ENCODE data around the gene ITGBL1. TPM values are rescaled to one million over a fixed set of nuclear protein-coding genes. Genes with fewer than 3 reads are reported as not detected.

Gene ITGBL1
- total RNA-seq, 2 experiments from 2014 or later, result not detected

DNA sequence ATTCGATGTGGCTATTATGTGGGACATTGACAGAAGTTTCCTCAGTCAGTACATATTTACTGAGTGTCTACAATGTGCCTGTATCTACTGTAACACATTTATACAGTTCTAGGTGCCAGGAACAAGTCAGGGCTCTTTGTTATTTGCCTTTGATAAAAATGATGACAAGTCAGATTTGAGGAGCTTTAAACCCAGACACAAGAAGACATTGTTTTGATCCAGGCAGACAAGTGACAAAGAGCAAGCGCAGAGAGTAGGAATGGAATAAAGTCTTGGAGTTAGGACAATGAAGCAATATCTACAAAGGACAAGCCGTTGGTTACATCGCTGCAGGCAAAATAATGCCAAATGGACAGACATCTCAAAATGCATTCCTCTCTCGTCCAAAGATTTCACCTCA, 70.1 kb downstream of the ITGBL1 start:
- ChIA-PET CTCF (ENCODE audit: unreplicated experiment) (no interaction called here), POLR2A (no interaction called here)
- no peak overlapping the region for H3K4me2 ChIP-seq (ENCODE audit: low read length)
- no peak overlapping the region for H3K27ac ChIP-seq (ENCODE audit: low read depth, low read length, poor library complexity, severe bottlenecking)
- no TSS peak for BruUV-seq (replicated peaks)
- no peaks in the 10 kb centered on the region for H3K4me1 ChIP-seq (ENCODE audit: insufficient read depth, low read length, poor library complexity, severe bottlenecking)
- DNase-seq (ENCODE audit: low spot score), result no peak
- no peaks in the 10 kb centered on the region for H3K36me3 ChIP-seq (ENCODE audit: insufficient read depth, low read length)
- H3K4me3 ChIP-seq (ENCODE audit: low read depth, low read length, poor library complexity, severe bottlenecking), result no peak overlapping the region
- no peaks in the 10 kb centered on the region for H4K20me1 ChIP-seq (ENCODE audit: insufficient read depth, low read length)
- H3K9me2 ChIP-seq (ENCODE audit: insufficient read depth, low read length), result no peaks in the 10 kb centered on the region
- intact Hi-C loops (cut with micrococcal nuclease; ENCODE audit: unreplicated experiment), result no loop called here
- TF ChIP-seq CTCF (conservative IDR thresholded peaks at IDR 0.05; ENCODE audit: low read length) (no peak), EZH2phosphoT487 (IDR thresholded peaks at IDR 0.05; ENCODE audit: borderline replicate concordance, low read depth, low read length) (no peak)
- H2AFZ ChIP-seq (ENCODE audit: low read length), result no peak overlapping the region
- H3K79me2 ChIP-seq (ENCODE audit: insufficient read depth, low read depth, low read length), result no peaks in the 10 kb centered on the region
- H3K9me3 ChIP-seq (ENCODE audit: low read length), result no peaks in the 10 kb centered on the region

- DNase-seq (ENCODE audit: low spot score), result no peak
- Histone ChIP-seq H3K27ac (ENCODE audit: low read depth, low read length, poor library complexity, severe bottlenecking) (no peak overlapping the region), H3K36me3 (ENCODE audit: insufficient read depth, low read length) (no peaks in the 10 kb centered on the region), H3K4me2 (ENCODE audit: low read length) (no peak overlapping the region), H3K79me2 (ENCODE audit: insufficient read depth, low read depth, low read length) (no peaks in the 10 kb centered on the region), H3K4me3 (ENCODE audit: low read depth, low read length, poor library complexity, severe bottlenecking) (no peak overlapping the region), H3K4me1 (ENCODE audit: insufficient read depth, low read length, poor library complexity, severe bottlenecking) (no peaks in the 10 kb centered on the region), H4K20me1 (ENCODE audit: insufficient read depth, low read length) (no peaks in the 10 kb centered on the region), H2AFZ (ENCODE audit: low read length) (no peak overlapping the region), H3K9me3 (ENCODE audit: low read length) (no peaks in the 10 kb centered on the region), H3K9me2 (ENCODE audit: insufficient read depth, low read length) (no peaks in the 10 kb centered on the region)
- no peak for TF ChIP-seq EZH2phosphoT487 (IDR thresholded peaks at IDR 0.05; ENCODE audit: borderline replicate concordance, low read depth, low read length)
- TF ChIP-seq CTCF (conservative IDR thresholded peaks at IDR 0.05; ENCODE audit: low read length), result no peak
- no TSS peak for BruUV-seq (replicated peaks)
- POLR2A ChIA-PET, result no interaction called here
- intact Hi-C loops (cut with micrococcal nuclease; ENCODE audit: unreplicated experiment), result no loop called here
- CTCF ChIA-PET (ENCODE audit: unreplicated experiment), result no interaction called here
Measured at GRCh38 chr13:101523154-101524131, 71.0 kb downstream of the ITGBL1 start.

DNA sequence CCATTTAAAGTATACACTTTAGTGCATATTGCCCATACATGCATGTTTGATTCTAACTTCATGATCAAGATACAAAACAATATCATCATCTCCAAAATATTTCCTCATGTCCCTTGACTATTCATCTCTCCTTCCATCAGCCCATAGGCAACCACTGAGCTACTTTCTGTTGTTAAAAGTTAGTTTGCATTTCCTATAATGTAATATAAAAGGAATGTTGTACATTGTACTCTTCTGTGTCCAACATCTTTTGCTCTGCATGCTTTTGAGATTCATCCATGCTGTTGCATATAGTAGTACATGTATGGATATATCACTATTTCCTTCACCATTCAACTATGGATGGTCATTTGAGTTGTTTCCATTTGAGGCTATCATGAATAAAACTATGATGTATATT, 74.7 kb downstream of the ITGBL1 start:
- POLR2A ChIA-PET, result no interaction called here
- intact Hi-C loops (cut with micrococcal nuclease; ENCODE audit: unreplicated experiment), result no loop called here
- H2AFZ ChIP-seq (ENCODE audit: low read length), result no peak overlapping the region
- H3K27ac ChIP-seq (ENCODE audit: low read depth, low read length, poor library complexity, severe bottlenecking), result no peak overlapping the region
- no TSS peak for BruUV-seq (replicated peaks)
- H3K9me2 ChIP-seq (ENCODE audit: insufficient read depth, low read length), result no peaks in the 10 kb centered on the region
- H4K20me1 ChIP-seq (ENCODE audit: insufficient read depth, low read length), result no peaks in the 10 kb centered on the region
- CTCF ChIA-PET (ENCODE audit: unreplicated experiment), result no interaction called here
- no peaks in the 10 kb centered on the region for H3K36me3 ChIP-seq (ENCODE audit: insufficient read depth, low read length)
- no peaks in the 10 kb centered on the region for H3K79me2 ChIP-seq (ENCODE audit: insufficient read depth, low read depth, low read length)
- no peak for DNase-seq (ENCODE audit: low spot score)
- no peak overlapping the region for H3K4me2 ChIP-seq (ENCODE audit: low read length)
- no peaks in the 10 kb centered on the region for H3K4me1 ChIP-seq (ENCODE audit: insufficient read depth, low read length, poor library complexity, severe bottlenecking)
- TF ChIP-seq EZH2phosphoT487 (IDR thresholded peaks at IDR 0.05; ENCODE audit: borderline replicate concordance, low read depth, low read length) (no peak), CTCF (conservative IDR thresholded peaks at IDR 0.05; ENCODE audit: low read length) (no peak)
- H3K9me3 ChIP-seq (ENCODE audit: low read length), result no peaks in the 10 kb centered on the region
- no peak overlapping the region for H3K4me3 ChIP-seq (ENCODE audit: low read depth, low read length, poor library complexity, severe bottlenecking)
